ENCODE measurements around the gene ELOVL5.

GRCh38 chr6:53284901-53285300 lies 63.8 kb downstream of the ELOVL5 start:
- TF ChIP-seq, protein P1, sequence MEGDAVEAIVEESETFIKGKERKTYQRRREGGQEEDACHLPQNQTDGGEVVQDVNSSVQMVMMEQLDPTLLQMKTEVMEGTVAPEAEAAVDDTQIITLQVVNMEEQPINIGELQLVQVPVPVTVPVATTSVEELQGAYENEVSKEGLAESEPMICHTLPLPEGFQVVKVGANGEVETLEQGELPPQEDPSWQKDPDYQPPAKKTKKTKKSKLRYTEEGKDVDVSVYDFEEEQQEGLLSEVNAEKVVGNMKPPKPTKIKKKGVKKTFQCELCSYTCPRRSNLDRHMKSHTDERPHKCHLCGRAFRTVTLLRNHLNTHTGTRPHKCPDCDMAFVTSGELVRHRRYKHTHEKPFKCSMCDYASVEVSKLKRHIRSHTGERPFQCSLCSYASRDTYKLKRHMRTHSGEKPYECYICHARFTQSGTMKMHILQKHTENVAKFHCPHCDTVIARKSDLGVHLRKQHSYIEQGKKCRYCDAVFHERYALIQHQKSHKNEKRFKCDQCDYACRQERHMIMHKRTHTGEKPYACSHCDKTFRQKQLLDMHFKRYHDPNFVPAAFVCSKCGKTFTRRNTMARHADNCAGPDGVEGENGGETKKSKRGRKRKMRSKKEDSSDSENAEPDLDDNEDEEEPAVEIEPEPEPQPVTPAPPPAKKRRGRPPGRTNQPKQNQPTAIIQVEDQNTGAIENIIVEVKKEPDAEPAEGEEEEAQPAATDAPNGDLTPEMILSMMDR (IDR thresholded peaks at IDR 0.05), result no peak
- no peak for TF ChIP-seq POLR2A (IDR thresholded peaks at IDR 0.05)

Measured in testis (tissue), 2 donors.